GM23248 (cell line): ENCODE measurements around the gene CDC42.

Experiments used
- EZH2 ChIP-seq: fragments of 200-600 bp; sonication (generic); IDR thresholded peaks from 2 replicates; pipeline ENCODE4 v1.6.1; 2018; ENCODE audit warnings: antibody characterized with exemption, mild to moderate bottlenecking; ENCODE audit not compliant: insufficient read depth, poor library complexity, severe bottlenecking
- EZH2phosphoT487 ChIP-seq: fragments of 200-600 bp; sonication (generic); IDR thresholded peaks from 2 replicates; pipeline ENCODE4 v1.6.1; 2018; ENCODE audit warnings: antibody characterized with exemption, moderate library complexity, mild to moderate bottlenecking, low read depth; ENCODE audit not compliant: insufficient read depth

DNA sequence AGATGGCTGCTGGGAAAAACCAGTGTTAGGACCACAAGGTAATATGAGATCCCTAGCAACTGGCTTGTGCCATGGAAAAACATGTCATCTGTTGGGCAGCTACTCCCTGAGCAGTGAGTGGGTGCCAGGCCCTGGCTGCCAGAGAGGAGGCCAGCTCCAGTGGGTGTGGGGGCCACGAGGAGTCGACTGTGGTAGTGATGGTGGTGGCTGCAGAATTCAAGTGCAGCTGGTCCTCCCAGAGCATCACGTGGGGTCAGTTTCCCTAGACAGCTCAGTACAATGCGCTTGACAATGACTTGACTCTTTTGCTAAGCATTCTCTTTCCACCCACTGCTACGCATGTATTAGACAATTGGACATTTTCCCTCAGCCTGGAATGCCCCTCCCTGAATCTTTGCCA lies 14.5 kb upstream of the CDC42 start:
- TF ChIP-seq EZH2, result no peak
- TF ChIP-seq EZH2phosphoT487, result no peak
